ENCODE measurements around the gene MYL12B.

GRCh38 chr18:3281456-3282400 lies 19.8 kb downstream of the MYL12B start:
- no peak for TF ChIP-seq REST (IDR thresholded peaks at IDR 0.05; ENCODE audit: insufficient read depth in 1 of 2, low read depth in 2 of 2, low read length in 2 of 2)
- TF ChIP-seq TAF1 (IDR thresholded peaks at IDR 0.05; ENCODE audit: borderline replicate concordance, insufficient read depth, low read length): no peak
- TF ChIP-seq SIN3A (IDR thresholded peaks at IDR 0.05; ENCODE audit: borderline replicate concordance, insufficient read depth, low read length): no peak
- no peak for TF ChIP-seq POLR2AphosphoS5 (IDR thresholded peaks at IDR 0.05; ENCODE audit: low read depth, low read length)

All from PFSK-1 (cell line).